ENCODE data around the gene MKKS.

The MKKS gene

DNA sequence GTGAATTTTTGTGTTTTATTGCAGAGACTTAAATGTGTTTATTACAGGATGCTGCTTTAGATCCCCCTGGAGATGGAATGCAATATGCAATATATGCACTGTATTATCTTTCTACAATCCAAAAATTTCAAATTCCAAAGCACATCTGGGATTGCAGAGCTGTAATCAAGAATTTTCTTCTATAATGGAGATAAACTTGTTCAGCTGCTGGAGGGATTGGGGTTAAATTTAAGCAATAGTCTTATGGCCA is 66.4 kb downstream of the MKKS start:
- no peak for DNase-seq

DNA sequence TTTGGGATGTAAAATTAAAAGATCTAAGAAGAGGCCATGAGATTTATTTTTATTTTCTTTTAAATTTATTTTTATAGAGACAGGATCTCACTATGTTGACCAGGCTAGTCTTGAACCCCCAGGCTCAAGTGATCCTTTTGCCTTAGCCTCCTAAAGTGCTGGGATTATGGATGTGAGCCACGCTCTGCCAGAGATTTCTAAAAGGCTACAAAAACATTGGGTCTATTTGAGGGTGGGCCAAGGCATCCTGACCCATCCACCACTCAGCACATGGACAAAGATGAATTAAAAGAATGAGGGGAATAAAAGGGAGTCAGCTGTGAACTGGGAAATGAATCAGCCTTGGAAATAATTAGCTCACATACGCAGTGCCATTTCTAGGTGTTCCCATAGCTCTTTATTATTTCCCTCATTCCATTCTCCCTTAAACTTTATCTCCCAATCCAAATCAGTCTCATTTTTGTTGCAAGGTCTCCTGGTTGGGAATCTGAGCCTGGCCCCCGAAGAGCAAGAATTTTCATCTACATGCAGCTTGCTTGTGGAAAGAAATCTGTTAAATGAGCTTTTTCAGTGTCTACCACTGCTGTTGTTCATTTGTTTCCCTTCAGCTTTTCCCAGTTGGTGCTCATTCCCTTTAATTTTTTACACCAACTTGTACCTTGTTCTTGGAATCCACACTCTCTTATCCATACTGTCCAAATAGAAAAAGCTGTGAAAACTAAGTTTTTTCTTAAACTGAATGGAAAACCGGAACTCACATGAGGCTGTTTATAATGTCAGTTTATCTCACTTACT is 66.9 kb downstream of the MKKS start:
- no peak for DNase-seq

- DNase-seq = no peak
Observed at GRCh38 chr20:10362674-10363073, 71.3 kb downstream of the MKKS start.

- no peak for DNase-seq
Observed at GRCh38 chr20:10360878-10361277, 73.1 kb downstream of the MKKS start.

DNA sequence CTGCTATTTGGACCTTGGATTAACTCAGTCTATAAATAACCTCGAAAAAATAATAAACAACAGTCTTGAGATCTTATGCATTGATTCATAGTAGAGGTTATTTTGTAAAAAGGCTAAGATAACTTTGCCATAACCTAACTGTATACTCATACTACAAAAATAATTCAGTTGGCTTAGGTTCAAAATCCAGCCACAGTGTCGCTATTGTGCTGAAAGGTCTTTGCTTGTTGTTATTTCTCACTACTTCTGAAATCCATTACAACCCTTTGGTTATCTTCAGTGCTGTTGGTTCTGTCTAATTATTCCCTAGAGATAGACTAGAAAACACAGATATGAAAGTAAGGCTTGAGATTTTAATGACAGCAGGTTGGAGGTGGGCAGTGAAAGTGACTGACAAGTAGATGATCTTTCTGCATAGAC is 74.4 kb downstream of the MKKS start:
- no peak for DNase-seq

DNA sequence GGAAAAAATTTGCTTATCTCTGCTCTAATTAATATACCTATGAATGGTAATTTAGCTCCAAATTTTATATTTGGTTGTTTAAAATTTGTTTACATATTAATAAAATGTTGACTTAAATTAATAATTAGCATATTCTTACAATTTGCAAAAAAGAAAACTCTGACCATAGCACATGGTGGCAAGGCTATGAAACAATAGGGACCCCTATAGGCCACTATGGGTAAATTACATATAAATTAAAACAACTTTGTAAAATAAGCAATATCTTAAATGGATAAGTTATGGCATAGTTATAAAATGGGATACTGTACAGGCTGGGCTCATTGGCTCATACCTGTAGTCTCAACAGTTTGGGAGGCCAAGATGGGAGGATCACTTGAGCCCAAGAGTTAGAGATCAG is 76.0 kb downstream of the MKKS start:
- DNase-seq = no peak

GRCh38 chr20:10357061-10357708 is 76.8 kb downstream of the MKKS start:
- no peak for DNase-seq

DNA sequence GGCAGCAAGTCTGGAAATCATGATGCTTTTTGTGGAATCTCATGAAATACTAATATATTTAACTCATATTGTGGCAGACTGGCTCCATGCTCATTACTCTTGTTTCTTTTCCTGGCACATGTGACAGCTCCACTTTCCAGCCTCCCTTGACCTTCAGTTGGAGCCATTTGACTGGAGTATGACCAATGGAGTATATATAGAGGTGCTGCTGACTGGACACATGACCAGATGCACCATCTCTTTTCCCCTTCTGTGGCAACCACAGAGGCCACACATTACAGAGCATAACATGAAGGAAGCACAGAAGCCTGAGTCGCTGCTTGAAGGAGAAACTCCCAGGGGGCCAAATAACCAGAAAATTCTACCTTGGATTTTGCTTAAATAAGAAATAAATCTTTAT is 77.4 kb downstream of the MKKS start:
- DNase-seq = no peak

DNA sequence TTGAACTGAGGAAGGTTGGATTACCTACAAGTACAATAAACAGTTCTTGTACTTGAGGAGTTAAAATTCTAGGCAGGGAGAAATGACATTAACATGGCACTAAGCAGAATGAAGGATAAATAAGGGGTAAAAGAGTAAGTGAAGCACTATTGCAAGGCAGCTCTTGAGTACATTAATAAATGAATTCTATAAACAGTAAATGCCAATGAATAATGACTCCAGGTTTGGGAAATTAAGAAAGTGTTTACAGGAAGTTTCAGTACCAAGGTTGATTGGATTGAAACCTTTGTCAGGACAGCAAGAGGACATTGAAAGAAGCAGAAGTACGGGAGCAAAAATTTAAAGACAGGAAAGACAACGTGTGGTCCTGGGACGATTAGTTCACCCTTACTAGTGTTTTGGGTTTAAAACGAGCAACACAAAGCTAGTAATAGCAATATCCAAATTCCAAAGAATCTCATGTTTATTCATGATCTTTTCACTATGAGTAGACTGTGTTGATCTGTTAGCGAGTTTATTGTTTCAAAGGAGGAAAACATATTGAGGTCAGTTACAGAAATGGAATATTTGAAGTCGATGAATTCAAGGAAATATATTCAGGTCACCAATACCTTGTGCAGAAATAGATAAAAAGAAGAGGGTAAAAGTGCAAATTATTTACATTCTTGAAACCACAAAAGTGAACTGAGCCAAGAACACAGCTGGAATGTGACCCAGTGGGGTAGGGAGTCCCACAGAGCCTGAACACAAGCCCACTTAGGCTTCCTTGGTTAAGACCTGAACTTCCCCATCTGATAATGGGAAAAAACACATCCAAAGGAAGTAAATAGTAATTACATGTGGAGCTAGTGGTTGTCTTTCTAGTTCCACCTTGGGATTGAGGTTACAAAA is 80.8 kb downstream of the MKKS start:
- DNase-seq = no peak
